DOHH2 (cell line): ENCODE results near the gene POLR3F.

Experiments
- H3F3A ChIP-seq: fragments of 200-600 bp; sonication (generic), shearing (Covaris generic); 2 replicates; pipeline ENCODE4 v1.6.0; 2016; ENCODE audit warnings: antibody characterized with exemption, mild to moderate bottlenecking; ENCODE audit not compliant: control insufficient read depth, insufficient read depth
- H3K27ac ChIP-seq: fragments of 200-600 bp; sonication (generic); 2 replicates; pipeline ENCODE4 v1.5.1; 2014; ENCODE audit warnings: low read depth, mild to moderate bottlenecking, low read length, moderate library complexity
- H3K27me3 ChIP-seq: fragments of 200-600 bp; sonication (generic); 2 replicates; pipeline ENCODE4 v1.6.1; 2014; ENCODE audit warnings: mild to moderate bottlenecking, low read length, mixed read lengths; ENCODE audit not compliant: control insufficient read depth
- H3K36me3 ChIP-seq: fragments of 200-600 bp; sonication (generic); 2 replicates; pipeline ENCODE4 v1.6.1; 2014; ENCODE audit warnings: mild to moderate bottlenecking, low read length, moderate library complexity, mixed read lengths; ENCODE audit not compliant: control insufficient read depth
- H3K4me1 ChIP-seq: fragments of 200-600 bp; sonication (generic); 2 replicates; pipeline ENCODE4 v1.6.1; 2014; ENCODE audit warnings: mild to moderate bottlenecking, low read length, mixed read lengths; ENCODE audit not compliant: control insufficient read depth
- H3K4me2 ChIP-seq: fragments of 200-600 bp; sonication (generic); 2 replicates; pipeline ENCODE4 v1.6.0; 2014; ENCODE audit warnings: mild to moderate bottlenecking, low read length, moderate library complexity
- H3K4me3 ChIP-seq: fragments of 200-600 bp; sonication (generic); 2 replicates; pipeline ENCODE4 v1.5.1; 2014; ENCODE audit warnings: mild to moderate bottlenecking, low read length, mixed read lengths
- H3K79me2 ChIP-seq: fragments of 200-600 bp; sonication (generic); 2 replicates; pipeline ENCODE4 v1.6.1; 2014; ENCODE audit warnings: mild to moderate bottlenecking, low read length, mixed read lengths; ENCODE audit not compliant: control insufficient read depth
- H3K9me2 ChIP-seq: fragments of 200-600 bp; sonication (generic); replicated peaks from 2 replicates; pipeline ENCODE4 v1.6.1; 2014; ENCODE audit warnings: mild to moderate bottlenecking, low read length, mixed read lengths; ENCODE audit not compliant: control insufficient read depth
- H3K9me3 ChIP-seq: fragments of 200-600 bp; sonication (generic); 2 replicates; pipeline ENCODE4 v1.6.1; 2014; ENCODE audit warnings: antibody characterized with exemption, low read length, mixed read lengths; ENCODE audit not compliant: control insufficient read depth, insufficient read depth
- H4K20me1 ChIP-seq: fragments of 200-600 bp; sonication (generic); 2 replicates; pipeline ENCODE4 v1.6.0; 2014; ENCODE audit warnings: low read depth, mild to moderate bottlenecking, antibody characterized with exemption, low read length, moderate library complexity; ENCODE audit not compliant: control insufficient read depth, insufficient read depth
- CTCF ChIP-seq: fragments of 200-600 bp; sonication (generic); IDR thresholded peaks from one replicate; pipeline ENCODE4 v1.5.1; 2014; ENCODE audit warnings: antibody characterized with exemption, mild to moderate bottlenecking, low read depth, low read length; ENCODE audit not compliant: poor library complexity, severe bottlenecking
- EZH2phosphoT487 ChIP-seq: fragments of 200-600 bp; sonication (generic); IDR thresholded peaks from 2 replicates; pipeline ENCODE4 v1.6.1; 2017; ENCODE audit warnings: borderline replicate concordance, mild to moderate bottlenecking, antibody characterized with exemption, low read length, moderate library complexity, mixed read lengths

Gene POLR3F

GRCh38 chr20:18428490-18429173 lies 38.6 kb upstream of the POLR3F start:
- Histone ChIP-seq H3F3A (no peaks in the 10 kb centered on the region), H3K79me2 (no peaks in the 10 kb centered on the region), H3K9me3 (no peaks in the 10 kb centered on the region), H3K36me3 (no peaks in the 10 kb centered on the region), H3K4me3 (no peak overlapping the region), H3K27me3 (no peaks in the 10 kb centered on the region), H4K20me1 (no peaks in the 10 kb centered on the region), H3K4me1 (no peaks in the 10 kb centered on the region), H3K27ac (no peak overlapping the region), H3K9me2 (no peaks in the 10 kb centered on the region), H3K4me2 (no peak overlapping the region)
- TF ChIP-seq EZH2phosphoT487 (no peak), CTCF (no peak)

- Histone ChIP-seq H3K79me2 (no peaks in the 10 kb centered on the region), H3K9me2 (no peaks in the 10 kb centered on the region)
- TF ChIP-seq EZH2phosphoT487 (no peak), CTCF (no peak)
Measured at GRCh38 chr20:18430172-18430826, 36.9 kb upstream of the POLR3F start.

GRCh38 chr20:18431206-18431605 lies 36.0 kb upstream of the POLR3F start:
- H3K36me3 ChIP-seq = no peaks in the 10 kb centered on the region
- no peaks in the 10 kb centered on the region for H3K4me1 ChIP-seq
- H3K9me3 ChIP-seq = no peaks in the 10 kb centered on the region
- H3F3A ChIP-seq = no peaks in the 10 kb centered on the region
- H3K4me3 ChIP-seq = no peak overlapping the region
- no peak overlapping the region for H3K4me2 ChIP-seq
- no peaks in the 10 kb centered on the region for H3K9me2 ChIP-seq
- no peaks in the 10 kb centered on the region for H4K20me1 ChIP-seq
- no peaks in the 10 kb centered on the region for H3K79me2 ChIP-seq
- no peak overlapping the region for H3K27ac ChIP-seq
- no peak for TF ChIP-seq CTCF
- no peak for TF ChIP-seq EZH2phosphoT487
- no peaks in the 10 kb centered on the region for H3K27me3 ChIP-seq

More at GRCh38 chr20:18430172-18430826, 36.9 kb upstream of the POLR3F start:
- Histone ChIP-seq H3K36me3 (no peaks in the 10 kb centered on the region), H3K4me3 (no peak overlapping the region), H3K4me1 (no peaks in the 10 kb centered on the region), H3K9me3 (no peaks in the 10 kb centered on the region), H4K20me1 (no peaks in the 10 kb centered on the region), H3K27me3 (no peaks in the 10 kb centered on the region), H3F3A (no peaks in the 10 kb centered on the region), H3K4me2 (no peak overlapping the region), H3K27ac (no peak overlapping the region)
